Measurements from ENCODE around the gene KHDRBS1.
"Not testable (repeated sequence)": the region's sequence is repeated elsewhere in the genome, so short reads cannot be mapped to it uniquely, and the experiment has no call there.

KHDRBS1 gene

GRCh38 chr1:32013386-32014198 lies at the start of gene KHDRBS1:
TSS of gene KHDRBS1 (plus strand) at chr1:32013868. CDS start at chr1:32013996, 128 bp downstream.
- DNase-seq, result peak; percentile 92 to 96

GRCh38 chr1:31970873-31971272 lies 42.8 kb upstream of the KHDRBS1 start:
- DNase-seq, result no peak

- no peak for DNase-seq
These were observed 37.3 kb upstream of the KHDRBS1 start for GRCh38 chr1:31976401-31976800.

GRCh38 chr1:31977385-31978131 lies 36.1 kb upstream of the KHDRBS1 start:
- peak in 1 of 2 experiments; percentile 44 for DNase-seq

- DNase-seq, result no peak
These were observed 34.7 kb upstream of the KHDRBS1 start for GRCh38 chr1:31978843-31979400.

- DNase-seq, result no peak
These were observed 32.7 kb upstream of the KHDRBS1 start for GRCh38 chr1:31980835-31981455.

- no peak for DNase-seq
These were observed 32.2 kb upstream of the KHDRBS1 start for GRCh38 chr1:31981456-31981839.

GRCh38 chr1:31981972-31982371 lies 31.7 kb upstream of the KHDRBS1 start:
- DNase-seq, result no peak

GRCh38 chr1:31984419-31985347 lies 29.0 kb upstream of the KHDRBS1 start:
- no peak for DNase-seq

GRCh38 chr1:31985430-31985829 lies 28.2 kb upstream of the KHDRBS1 start:
- no peak for DNase-seq

GRCh38 chr1:31987135-31987619 lies 26.5 kb upstream of the KHDRBS1 start:
- no peak for DNase-seq

- DNase-seq, result no peak
These were observed 23.7 kb upstream of the KHDRBS1 start for GRCh38 chr1:31989964-31990363.

- no peak for DNase-seq
These were observed 22.5 kb upstream of the KHDRBS1 start for GRCh38 chr1:31991182-31991581.

- no peak for DNase-seq
These were observed 18.4 kb upstream of the KHDRBS1 start for GRCh38 chr1:31995263-31995662.

- not testable (repeated sequence) for DNase-seq
These were observed 17.5 kb upstream of the KHDRBS1 start for GRCh38 chr1:31996121-31996520.

GRCh38 chr1:32001863-32002262 lies 11.8 kb upstream of the KHDRBS1 start:
- no peak for DNase-seq

GRCh38 chr1:32002285-32002684 lies 11.4 kb upstream of the KHDRBS1 start:
- DNase-seq, result not testable (repeated sequence)

GRCh38 chr1:32005522-32005921 lies 8.1 kb upstream of the KHDRBS1 start:
- no peak for DNase-seq

GRCh38 chr1:32007591-32007940 lies 6.1 kb upstream of the KHDRBS1 start:
- DNase-seq, result no peak

- no peak for DNase-seq
These were observed 3.4 kb upstream of the KHDRBS1 start for GRCh38 chr1:32010246-32010645.

- no peak for DNase-seq
These were observed 821 bp upstream of the KHDRBS1 start for GRCh38 chr1:32012709-32013385.
